GM23248 (cell line): ENCODE results near the gene TLE3.

Experiments used
- EZH2 ChIP-seq: fragments of 200-600 bp; sonication (generic); IDR thresholded peaks from 2 replicates; pipeline ENCODE4 v1.6.1; 2018; ENCODE audit warnings: antibody characterized with exemption, mild to moderate bottlenecking; ENCODE audit not compliant: insufficient read depth, poor library complexity, severe bottlenecking
- EZH2phosphoT487 ChIP-seq: fragments of 200-600 bp; sonication (generic); IDR thresholded peaks from 2 replicates; pipeline ENCODE4 v1.6.1; 2018; ENCODE audit warnings: antibody characterized with exemption, moderate library complexity, mild to moderate bottlenecking, low read depth; ENCODE audit not compliant: insufficient read depth

DNA sequence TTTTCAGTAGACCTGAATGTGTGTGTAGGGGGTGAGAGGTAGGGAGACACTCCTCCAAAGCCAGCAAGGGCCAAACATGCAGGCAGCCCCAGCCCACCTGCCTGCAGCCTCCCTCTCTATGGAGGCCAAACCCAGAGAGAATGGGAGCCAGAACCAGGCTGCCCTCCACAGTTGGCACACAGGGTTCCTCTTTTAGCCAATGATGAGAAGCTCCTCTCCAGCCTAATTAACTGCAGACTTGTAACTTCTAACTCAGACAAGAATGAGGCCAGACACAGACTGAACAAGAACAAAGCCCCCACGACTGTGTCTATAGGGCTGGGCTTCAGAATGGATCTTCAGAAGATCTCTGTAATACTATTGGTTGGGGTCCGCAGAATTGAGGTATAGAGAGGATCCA lies 12.3 kb upstream of the TLE3 start:
- TF ChIP-seq EZH2 (no peak), EZH2phosphoT487 (no peak)
